Esophagus muscularis mucosa (tissue), 4 donors: ENCODE data around the gene CHST14.

Experiments used
- EP300 ChIP-seq: sonication (generic); formaldehyde crosslinking; IDR thresholded peaks from one replicate; pipeline ENCODE4 v1.6.1; 2017; ENCODE audit warnings: antibody characterized with exemption
- POLR2A ChIP-seq: fragments of 450-650 bp; IDR thresholded peaks from one replicate; pipeline ENCODE4 v1.6.1; 2017; ENCODE audit warnings: antibody characterized with exemption, moderate library complexity, mild to moderate bottlenecking, low read depth
- POLR2AphosphoS5 ChIP-seq, 2 donors: sonication (generic); formaldehyde crosslinking; IDR thresholded peaks; one replicate each; pipeline ENCODE4 v1.6.1; 2017; ENCODE audit warnings: antibody characterized with exemption in 2 of 2
- TF ChIP-seq, protein P1 (sequence below), 3 experiments: fragments of 200-600 bp in 2 of 3; fragments of 450-650 bp in 1 of 3; sonication (generic) in 2 of 3; IDR thresholded peaks; one replicate each; pipeline ENCODE4 v1.5.1; 2017 to 2019; ENCODE audit warnings: antibody characterized with exemption in 3 of 3, mild to moderate bottlenecking in 2 of 3, moderate library complexity in 1 of 3

DNA sequence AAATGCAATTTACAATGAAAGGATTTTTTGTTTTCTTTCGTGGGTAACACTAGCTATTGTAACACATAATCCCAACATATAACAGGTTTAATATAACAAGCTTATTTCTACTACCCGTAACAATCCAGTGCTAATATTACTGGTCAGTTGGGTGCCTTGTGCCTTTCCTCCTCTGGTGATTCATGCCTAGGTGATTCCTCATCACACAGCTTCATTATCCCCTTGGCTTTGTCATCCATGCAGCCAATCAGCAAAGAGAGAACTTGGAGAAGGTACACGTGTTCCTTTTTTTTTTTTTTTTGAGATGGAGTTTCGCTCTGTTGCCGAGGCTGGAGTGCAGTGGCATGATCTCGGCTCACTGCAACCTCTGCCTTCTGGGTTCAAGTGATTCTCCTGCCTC, 30.7 kb downstream of the CHST14 start:
- TF ChIP-seq, protein P1, sequence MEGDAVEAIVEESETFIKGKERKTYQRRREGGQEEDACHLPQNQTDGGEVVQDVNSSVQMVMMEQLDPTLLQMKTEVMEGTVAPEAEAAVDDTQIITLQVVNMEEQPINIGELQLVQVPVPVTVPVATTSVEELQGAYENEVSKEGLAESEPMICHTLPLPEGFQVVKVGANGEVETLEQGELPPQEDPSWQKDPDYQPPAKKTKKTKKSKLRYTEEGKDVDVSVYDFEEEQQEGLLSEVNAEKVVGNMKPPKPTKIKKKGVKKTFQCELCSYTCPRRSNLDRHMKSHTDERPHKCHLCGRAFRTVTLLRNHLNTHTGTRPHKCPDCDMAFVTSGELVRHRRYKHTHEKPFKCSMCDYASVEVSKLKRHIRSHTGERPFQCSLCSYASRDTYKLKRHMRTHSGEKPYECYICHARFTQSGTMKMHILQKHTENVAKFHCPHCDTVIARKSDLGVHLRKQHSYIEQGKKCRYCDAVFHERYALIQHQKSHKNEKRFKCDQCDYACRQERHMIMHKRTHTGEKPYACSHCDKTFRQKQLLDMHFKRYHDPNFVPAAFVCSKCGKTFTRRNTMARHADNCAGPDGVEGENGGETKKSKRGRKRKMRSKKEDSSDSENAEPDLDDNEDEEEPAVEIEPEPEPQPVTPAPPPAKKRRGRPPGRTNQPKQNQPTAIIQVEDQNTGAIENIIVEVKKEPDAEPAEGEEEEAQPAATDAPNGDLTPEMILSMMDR (IDR thresholded peaks at IDR 0.05): no peak
- TF ChIP-seq POLR2A: no peak
- no peak for TF ChIP-seq POLR2AphosphoS5 (IDR thresholded peaks at IDR 0.05)
- no peak for TF ChIP-seq EP300
